HG02642 (cell line): ENCODE data around the gene MS4A18.
"Not testable (repeated sequence)": the region's sequence is repeated elsewhere in the genome, so short reads cannot be mapped to it uniquely, and the experiment has no call there.

ENCODE experiments used
- ATAC-seq: cut with Tn5 transposase; IDR thresholded peaks from one replicate; pipeline ENCODE4 v1.9.1; 2021; ENCODE audit warnings: mild to moderate bottlenecking; ENCODE audit not compliant: unreplicated experiment, poor library complexity

MS4A18 gene

DNA sequence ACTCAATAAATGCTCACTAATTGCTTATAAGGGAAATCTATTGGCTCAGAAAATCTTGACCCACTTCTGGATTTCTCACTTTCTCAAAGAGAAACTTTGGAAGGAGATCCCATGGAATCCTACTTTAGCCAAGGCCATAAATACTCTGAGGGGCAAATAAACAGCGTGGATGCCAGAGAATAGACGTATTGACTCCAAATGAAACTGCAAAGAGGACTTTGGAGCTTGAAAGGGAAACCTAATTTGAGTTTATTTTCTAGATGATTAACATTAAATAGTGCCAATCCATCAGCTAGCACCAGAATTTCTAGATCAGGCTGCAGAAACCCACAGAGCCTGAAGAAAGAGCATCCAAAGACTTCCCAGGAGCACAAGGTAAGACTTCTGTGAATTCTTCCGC lies at the start of gene MS4A18:
TSS of gene MS4A18 (plus strand) at position 301 of the 400 bp plus-strand sequence.
- ATAC-seq, result no peak

DNA sequence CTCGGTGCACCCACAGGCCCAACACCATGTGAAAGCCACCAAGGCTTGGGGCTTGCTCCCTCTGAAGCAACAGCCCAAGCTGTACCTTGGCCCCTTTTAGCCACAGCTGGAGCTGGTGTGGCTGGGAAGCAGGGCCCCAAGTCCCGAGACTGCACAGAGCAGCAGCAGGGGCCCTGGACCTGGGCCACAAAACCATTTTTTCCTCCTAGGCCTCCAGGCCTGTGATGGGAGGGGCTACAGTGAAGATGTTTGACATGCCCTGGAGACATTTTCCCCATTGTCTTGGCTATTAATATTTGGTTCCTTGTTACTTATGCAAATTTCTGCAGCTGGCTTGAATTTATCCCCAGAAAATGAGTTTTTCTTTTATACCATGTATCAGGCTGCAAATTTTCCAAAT lies 46.3 kb upstream of the MS4A18 start:
- ATAC-seq, result not testable (repeated sequence)

DNA sequence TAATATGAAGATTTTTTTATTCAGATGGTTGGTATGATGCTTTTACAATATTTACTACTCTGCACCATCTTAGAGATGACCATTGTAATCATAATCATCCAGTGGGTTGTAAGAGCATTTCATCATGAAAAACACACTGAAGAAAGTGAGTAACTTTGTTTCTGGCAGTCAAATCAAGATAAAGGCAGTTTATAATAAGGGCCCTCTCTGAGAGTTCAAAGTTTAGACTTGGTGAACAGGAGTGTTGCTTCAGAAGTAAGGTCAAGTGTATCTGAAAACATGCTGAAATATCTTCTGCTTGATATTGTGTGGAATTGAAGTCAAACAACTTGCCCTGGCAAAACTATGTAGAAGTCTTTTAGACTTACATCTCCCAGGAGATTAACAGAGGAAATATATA lies 44.6 kb upstream of the MS4A18 start:
- no peak for ATAC-seq

DNA sequence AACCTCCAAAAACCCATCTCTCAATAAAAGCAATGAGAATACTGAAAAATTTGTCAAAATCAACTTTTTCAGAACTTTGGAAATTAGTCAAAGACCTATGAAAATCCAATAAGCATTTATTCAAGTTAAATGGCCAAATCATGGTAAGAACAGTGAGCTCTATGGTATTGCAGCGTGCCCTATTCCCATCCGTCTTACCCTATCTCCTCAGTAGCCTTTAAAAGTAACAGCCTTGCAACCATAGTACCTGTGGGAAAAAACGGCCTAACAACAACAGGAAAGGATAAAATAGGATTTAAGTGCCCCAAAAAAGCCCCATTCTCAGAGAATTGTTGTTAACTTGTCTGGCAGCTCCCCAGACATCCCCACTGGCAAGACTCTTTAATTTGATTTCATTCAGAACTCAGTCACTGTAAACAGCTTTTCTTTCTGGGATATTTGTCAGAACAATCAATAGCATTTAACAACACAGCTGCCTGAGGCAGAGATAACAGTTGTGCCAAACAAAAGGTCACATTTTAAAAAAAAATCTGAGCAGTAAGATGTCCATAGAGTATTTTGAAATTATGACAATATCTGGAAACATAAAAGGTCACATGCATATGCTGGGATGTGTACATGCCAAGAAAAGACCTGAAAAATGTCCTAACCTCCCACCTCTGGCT lies 43.9 kb upstream of the MS4A18 start:
- no peak for ATAC-seq

DNA sequence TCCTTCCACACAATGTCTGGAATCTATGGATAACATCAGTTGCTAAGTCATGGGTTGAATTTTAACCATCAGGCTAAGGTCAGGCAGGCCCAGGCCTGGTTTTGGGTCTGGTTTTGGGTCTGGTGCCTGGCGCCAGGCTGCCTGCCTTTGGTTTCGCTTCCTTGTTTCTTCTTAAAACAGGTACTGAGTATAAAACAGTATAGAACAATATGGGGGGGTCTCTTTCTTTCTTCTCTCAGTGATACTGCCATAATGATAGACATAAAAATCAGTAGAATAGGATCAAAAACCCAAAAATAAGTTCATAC lies 40.0 kb upstream of the MS4A18 start:
- ATAC-seq, result not testable (repeated sequence)

DNA sequence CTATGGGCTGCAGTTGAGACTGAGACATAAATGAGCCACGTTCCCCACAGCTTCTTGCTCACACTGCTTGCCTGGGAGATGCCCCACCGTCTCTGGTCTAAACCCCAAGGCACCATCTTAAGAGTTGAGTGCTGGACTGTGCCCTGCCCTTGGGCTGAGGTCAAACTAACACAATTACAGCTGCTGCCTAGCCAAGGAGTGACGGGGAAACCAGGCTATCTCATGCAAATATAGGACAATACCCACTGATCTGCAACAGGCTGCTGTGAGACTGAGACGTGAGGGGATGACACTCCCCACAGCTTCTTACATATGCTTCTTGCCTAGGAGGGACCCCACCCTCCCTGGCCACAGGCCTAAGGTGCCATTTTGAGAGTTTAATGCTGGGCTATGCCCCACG lies 32.9 kb upstream of the MS4A18 start:
- no peak for ATAC-seq

DNA sequence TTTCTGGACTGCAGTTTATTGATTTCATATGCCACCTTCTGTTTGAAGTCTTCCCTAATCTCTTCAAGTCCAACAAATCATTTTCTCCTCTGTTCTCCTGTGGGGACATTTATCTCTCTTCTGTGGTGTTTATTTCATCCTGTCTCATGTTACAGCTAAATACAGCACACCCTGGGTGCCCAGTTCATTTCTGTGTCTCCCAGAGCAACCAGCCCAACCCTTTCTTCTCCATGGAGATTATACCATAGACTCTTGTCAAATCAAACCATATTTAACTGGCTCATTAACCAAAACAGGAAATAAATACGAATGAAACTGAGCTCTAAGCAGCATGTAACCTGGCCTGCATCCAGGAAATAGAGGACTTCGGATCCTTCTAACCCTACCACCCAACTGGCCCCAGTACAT lies 25.2 kb upstream of the MS4A18 start, which contains the start of gene MS4A8:
TSS of gene MS4A8 (plus strand) at position 329 of the 408 bp plus-strand sequence. CDS start 1,249 bp downstream, outside the sequence.
- no peak for ATAC-seq

DNA sequence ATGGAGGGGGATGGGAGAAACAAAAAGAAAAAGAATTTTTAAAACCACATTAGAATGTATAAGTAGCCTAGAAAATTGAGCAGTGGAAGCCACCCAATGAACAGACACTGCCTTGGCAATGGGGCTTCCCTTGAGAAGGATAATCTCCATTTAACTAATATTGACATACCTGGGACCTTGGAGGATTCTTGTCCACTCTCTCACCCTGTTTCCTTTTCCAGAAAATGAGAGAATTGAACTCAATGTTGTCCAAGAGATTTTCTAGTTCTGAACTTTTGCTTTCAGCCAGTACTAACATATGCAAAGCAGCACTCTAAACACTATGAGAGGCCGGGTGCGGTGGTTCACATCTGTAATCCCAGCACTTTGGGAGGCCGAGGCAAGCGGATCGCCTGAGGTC lies 24.6 kb upstream of the MS4A18 start:
- ATAC-seq, result no peak

DNA sequence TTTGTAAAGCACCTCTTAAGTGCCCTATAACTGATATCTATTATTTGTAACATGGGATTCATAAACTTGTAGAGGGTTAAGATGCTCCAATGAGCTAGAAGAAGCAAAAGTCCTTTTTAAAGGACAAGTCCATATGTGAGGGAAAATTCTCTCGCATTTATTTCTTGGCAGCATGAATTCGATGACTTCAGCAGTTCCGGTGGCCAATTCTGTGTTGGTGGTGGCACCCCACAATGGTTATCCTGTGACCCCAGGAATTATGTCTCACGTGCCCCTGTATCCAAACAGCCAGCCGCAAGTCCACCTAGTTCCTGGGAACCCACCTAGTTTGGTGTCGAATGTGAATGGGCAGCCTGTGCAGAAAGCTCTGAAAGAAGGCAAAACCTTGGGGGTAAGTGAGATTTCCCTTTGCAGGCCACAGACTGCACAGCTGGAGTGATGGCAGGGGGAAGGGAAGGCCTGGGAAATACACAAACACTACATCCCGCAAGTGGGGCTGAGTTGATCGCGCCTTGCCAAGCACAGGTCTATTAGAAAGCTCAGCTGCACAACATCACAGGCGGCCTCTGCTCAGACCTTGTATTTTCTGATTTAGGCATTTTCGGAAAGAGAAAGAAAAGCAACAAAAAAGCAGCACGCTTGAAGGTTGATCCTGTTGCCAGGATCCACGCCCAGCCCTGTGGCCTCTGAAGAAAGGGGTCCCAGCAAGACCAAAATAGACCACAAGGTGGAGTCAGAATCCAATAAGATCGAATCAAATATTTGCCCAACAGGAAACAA lies 23.6 kb upstream of the MS4A18 start:
- ATAC-seq, result no peak

DNA sequence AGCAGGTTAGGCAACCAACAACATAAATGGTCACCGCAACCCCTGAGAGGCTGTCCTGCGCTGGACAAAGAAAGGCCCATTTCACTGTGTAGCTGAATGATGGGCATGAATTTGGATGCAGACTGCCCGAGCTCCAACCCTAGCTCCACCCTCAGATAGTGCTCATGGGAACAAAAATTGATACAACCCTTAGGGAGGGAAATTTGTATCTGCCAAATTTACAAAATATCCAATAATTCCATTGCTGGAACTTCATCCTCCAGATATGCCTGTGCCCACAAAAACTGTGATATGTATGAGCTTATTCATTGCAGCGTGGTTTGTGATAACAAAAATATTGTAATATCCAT lies 23.1 kb upstream of the MS4A18 start:
- no peak for ATAC-seq

DNA sequence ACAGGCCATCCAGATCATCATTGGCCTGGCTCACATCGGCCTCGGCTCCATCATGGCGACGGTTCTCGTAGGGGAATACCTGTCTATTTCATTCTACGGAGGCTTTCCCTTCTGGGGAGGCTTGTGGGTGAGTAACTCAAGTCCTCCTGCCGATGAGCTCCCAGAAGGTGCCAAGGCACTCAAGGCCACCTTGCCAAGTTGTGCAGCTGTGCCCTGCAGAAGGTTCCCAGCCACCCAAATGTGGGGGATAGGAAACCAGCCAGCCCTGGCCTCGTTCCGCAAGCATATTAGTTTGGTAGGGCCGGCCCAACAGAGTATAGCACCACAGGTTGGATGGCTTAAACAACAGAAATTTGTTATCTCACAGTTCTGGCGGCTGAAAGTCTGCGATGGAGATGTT lies 21.1 kb upstream of the MS4A18 start:
- no peak for ATAC-seq

DNA sequence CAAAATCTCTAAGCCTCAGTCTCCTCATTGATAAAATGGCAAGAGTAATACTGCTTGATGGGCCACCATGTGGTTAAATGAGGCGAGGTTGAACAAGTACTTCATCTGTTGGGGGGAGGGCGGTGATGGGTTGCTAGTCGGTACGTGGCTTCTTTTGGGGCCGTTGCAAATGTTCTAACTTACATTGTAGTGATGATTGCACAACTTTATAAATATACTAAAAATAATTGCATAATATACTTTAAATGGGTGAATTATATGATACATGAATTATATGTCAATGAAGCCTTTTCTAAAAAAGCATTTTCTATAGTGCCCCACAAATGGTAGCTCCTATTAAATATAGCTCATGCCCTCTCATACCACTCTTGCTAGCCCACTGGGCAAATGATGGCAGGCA lies 18.6 kb upstream of the MS4A18 start:
- ATAC-seq, result no peak

DNA sequence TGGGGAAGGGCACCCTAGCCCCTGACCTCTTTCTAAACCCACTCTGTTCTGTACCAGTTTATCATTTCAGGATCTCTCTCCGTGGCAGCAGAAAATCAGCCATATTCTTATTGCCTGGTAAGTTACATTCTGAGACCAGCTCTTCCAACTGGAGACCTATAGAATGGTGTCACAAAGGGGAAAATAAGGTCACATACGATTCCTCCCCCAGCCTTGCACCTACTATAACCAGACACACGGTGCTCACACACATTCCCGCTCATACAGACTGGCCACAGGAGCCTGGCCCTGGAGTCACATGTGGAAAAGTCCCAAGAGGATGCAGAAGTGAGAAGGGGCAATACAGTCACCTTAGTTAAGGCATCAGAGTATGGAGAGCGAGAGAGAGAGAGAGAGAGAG lies 17.6 kb upstream of the MS4A18 start:
- ATAC-seq, result no peak

DNA sequence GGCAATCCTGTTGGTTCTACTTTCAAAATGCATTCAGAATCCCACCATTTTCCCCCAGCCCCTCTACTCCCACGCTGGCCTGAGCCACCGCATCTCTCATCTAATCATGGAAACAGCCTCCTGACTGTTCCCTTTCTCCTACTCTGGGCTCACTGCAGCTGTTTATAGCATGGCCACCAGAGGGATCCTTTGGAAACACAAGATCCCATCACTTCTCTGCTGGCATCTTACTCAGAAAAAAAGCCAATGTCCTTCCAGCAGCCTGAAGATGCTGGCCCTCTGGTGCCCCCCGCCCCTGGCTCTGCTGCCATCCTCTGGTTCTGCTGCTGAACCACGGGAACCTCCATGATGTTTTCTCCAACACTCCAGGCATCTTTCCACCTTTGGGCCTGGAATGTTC lies 14.0 kb upstream of the MS4A18 start:
- ATAC-seq, result no peak

DNA sequence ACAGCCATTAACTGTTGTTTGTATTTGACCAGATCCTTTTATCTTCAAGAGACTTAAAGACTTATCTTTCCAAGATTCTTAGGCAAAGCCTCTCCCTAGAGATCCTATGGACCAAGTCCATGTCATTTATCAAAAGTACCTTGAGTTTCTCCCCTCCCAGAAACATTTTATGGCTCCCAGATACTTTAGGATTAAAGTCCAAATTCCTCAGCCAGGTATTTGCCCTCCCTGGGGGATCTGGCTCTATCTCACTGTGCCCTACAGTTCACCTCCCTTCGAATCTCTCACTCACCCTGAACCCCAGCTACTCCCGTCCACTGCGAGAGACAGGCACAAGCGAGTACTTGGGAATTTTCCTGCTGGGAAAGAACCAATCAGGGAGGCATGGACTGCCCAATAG lies 13.2 kb upstream of the MS4A18 start:
- ATAC-seq, result no peak

DNA sequence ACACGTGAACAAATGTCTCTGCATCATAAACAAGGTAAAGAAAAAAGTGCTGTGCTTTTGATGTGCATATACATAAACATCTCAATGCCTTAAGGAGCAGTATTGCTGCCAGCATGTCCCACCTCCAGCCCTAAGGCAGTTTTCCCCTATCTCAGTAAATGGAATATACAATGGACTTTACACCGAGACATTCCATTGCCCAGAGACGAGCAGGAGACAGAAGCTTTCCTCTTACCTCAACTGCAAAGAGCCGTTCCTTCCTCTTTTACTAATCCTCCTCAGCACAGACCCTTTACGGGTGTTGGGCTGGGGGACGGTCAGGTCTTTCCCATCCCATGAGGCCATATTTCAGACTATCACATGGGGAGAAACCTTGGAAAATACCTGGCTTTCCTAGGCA lies 11.1 kb upstream of the MS4A18 start:
- ATAC-seq, result not testable (repeated sequence)

DNA sequence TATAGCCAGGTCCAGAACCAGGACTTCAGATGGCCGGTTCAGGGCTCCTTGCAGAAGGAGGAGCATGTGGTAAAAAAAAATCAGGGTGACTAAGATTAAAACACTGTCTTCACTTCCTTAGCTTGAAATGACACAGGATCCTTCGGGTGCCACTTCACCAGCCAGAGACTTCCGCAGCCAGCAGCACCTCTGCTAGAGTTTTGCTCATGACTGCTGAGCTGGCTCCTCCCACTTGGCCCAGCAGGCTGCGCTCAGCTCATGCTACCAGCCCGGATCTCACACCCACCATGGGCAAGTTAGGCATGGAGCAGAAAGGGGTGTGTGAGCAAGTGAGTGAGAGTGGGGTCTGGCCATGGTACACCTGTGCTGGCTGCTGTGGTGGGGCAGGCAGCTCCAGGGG lies 6.6 kb upstream of the MS4A18 start:
- no peak for ATAC-seq

DNA sequence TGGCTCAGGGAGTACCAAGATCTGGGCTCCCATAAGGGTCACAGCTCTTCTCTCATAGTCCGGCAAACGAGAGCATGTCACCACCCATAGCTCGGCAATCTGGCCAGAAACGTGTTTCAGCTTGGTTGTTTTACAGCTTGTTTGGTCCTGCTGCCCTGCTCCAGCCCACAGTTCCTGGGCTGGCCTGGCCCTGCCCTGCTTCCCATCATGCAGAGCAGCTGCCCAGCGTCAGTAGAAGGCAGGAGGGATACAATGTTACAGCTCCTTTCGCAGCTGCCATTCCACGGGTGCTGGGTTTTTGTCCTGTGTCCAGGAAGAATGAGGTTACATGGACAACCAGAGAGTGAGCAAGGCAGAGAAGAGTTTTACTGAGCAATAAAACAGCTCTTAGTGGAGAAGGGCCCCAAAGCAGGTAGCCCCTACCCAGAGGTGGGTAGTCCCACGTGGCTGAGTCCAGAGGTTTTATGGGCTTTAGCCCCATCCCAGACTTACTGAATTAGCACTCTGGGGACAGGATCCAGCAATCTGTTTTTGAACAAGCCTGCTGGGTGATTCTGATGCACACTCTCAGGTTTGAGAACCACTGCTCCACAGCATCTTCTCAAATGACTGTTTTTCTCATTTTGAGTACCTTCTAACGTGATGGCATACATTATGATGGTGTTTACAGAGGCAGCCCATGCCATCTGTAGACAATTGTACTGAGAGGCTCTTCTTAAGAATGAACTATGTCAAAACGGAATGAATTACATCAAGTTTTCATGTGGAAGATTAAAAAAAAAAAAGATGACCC lies 5.8 kb upstream of the MS4A18 start:
- ATAC-seq, result no peak

DNA sequence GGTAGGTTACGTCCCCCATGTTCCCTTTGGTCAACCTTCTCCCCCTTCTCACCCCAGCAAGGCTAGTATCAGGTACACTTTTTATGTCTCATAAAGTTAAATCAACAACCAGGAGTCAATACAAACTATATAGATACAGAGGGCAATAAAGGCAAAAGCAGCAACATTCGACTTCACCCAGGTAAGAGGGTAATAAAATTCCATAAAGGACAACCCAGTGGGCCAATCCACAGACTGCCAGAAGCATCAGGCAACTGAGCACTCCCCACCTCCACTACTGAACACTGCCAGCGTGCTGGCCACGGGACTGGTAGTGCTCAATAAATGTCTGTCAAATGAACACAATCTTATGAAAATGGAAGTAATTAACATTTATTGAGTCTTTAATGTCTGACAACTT lies 5.1 kb upstream of the MS4A18 start:
- ATAC-seq, result no peak

DNA sequence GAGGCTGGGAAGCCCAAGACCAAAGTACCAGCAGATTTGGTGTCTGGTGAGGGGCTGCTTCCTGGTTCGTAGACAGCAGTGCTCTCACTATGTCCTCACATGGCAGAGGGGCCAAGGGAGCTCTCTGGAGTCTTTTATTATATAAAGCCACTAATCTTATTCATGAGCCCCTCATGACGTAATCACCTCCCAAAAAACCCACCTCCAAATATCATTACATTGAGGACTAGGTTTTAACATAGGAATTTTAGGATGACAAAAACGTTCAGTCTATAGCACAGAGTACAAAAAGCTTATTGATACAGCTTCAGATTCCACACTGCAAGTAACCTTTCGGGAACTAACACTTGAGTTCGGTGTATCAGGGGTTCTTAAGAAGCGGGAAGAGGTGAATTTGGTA lies 4.1 kb upstream of the MS4A18 start:
- ATAC-seq, result no peak

DNA sequence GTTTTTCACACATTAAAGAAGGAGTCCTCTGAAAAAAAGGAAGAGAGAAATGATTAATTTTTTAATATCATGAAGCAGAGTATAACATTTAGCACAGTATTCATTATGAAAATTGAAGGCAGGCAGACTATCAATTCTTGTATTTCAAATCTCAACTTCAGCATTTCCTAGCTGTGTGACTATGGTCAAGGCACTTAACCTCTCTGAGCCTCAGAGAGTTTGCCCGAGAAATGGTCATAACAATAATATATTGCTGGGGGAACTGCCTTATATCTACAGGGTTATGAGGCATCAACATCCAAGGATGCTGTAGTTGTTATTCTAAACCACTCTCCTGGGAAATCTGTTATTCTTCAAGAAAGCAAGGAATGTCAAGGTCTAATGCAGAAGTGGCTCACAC lies 1.1 kb downstream of the MS4A18 start:
- ATAC-seq, result no peak
